ENCODE results near the gene TBC1D9B.
"Not testable (repeated sequence)": the region's sequence is repeated elsewhere in the genome, so short reads cannot be mapped to it uniquely, and the experiment has no call there.

TBC1D9B gene

DNA sequence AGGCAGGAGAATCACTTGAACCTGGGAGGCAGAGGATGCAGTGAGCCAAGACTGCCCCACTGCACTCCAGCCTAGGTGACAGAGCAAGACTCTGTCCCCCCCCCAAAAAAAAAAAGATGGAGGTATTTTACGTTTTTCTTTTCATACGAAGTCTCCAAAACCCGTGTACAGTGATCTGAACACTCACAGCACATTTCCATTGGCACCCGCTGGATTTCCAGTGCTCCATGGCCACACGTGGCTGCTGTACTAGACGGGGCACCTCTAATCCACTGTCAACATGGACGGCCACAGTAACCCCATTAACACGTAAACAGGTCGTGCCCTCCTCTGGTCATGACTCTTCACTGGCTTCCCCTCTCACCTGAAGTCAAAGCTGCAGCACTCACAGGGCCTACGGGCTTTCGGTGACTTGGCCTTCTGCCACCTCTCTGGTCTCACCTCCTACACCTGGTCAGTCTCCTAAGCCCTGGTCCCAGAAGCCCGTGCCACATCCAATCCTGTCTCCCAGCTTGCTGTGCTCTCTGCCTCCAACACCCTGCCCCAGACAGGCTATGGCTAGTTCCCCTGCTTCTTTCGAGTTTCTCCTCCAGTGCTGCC lies 22.1 kb downstream of the TBC1D9B start:
- DNase-seq (ENCODE audit: low read depth in 2 of 2): no peak

DNA sequence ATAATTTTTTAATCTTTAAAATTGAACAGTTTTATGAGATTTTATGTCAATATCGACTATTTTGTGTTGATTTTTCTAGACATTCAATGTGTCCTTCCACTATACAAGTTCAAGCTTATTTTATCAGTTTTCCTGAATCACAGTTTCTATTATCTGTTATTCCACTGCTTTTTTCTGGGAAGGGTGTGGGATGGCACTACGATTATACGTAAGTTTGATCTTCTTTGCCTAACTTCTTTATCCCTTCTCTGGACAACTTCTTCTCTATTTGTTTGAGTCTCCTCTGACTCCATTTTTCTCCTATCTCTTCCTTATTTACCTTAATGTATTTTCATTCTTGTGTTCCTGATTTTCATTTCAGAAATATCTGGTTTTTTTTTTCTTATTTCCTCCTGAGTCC lies 24.5 kb downstream of the TBC1D9B start:
- no peak for DNase-seq (ENCODE audit: low read depth in 2 of 2)

DNA sequence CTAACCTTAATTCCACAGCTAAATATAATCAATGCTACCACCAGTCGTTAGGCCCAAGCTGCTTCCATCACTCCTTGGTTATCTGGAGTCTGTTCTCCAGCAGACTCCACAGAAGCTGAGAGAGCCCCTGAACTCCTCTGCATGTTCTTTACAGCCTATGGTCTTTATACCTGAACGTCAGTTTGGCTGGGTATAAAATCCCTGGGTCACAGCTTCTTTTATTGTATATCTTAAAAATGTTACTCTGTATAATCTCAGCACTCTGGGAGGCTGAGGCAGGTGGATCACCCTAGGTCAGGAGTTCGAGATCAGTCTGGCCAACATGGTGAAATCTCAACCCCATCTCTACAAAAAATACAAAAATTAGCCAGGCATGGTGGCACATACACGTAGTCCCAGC lies 25.4 kb downstream of the TBC1D9B start:
- no peak for DNase-seq (ENCODE audit: low read depth in 2 of 2)

DNA sequence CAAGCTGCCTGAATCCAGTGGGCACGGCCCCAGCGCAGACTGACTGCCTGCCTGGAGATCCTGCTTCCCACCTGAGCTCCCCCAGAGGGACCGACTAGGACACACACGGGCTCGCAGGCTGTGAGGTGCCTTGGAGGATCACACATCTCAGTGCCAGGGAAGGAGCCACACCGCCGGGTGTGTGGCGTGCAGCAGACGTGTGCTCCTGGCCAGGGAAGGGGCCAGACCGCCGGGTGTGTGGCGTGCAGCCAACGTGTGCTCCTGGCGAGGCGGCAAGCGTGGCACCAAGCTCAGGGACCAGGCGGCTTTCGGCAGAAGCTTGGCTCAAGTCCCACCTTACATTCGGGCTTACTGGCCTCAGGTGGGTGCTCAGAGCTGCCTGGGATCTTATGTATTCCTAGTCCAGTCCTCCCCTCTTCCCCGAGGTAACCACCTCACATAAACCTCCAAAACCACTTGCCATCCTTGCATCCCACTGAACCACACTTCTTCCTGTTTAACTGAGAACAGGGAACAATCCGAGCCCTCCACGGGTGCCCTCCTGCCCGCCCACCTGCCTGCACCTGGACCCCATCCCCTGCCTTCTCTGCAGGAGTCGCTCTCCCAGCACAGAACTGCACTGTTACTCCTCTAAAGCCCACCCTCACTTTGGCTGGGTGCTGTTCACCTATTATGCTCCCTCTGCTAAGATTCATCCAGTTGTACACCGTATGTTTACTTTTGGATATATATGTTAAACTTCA lies 26.7 kb downstream of the TBC1D9B start:
- DNase-seq (ENCODE audit: low read depth in 2 of 2): no peak

DNA sequence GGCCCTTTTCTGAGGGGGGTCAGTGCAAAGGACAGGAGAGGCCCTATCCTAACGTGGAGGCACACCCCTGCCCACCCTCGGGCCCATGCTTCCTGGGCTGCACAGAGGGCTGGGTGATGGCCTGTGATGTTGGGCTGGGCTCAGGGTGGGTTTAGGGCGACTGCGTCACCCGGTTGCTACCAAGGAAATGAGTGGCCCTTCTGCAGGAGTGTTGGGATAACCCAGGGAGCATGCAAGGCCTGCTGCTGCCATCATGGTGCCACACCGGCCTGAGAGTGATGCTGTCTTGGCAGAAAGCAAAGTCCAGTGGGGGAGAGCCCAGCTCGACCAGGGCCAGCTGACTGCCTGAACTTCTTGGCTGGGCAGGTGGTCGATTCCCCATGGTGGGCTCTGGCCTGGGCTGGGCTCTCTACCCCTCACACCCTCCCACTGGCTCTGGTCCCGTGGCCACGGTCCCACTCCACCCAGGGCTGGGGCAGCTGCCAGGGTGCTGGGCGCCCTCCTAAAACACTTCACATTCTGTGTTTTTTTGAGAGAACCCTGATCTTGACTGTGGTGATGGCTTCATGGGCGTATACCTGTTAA lies 27.5 kb downstream of the TBC1D9B start:
- no peak for DNase-seq (ENCODE audit: low read depth in 2 of 2)

DNA sequence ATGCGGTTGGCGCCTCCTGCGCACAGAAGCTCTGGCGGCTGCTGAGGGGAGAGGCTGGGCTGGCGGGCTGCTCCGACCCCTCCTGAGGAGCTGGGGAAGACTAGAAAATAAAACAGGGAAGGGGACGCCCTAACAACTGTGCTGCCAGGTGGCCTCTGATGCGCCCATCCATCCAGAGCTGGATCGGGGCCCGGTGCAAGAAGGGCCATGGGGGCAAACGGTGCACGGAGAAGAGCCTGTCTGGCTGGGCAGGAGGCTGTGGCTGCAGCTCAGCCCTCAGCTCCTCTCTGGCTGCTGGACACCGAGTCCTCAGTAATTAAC lies 28.0 kb downstream of the TBC1D9B start:
- no peak for DNase-seq (ENCODE audit: low read depth in 2 of 2)

DNA sequence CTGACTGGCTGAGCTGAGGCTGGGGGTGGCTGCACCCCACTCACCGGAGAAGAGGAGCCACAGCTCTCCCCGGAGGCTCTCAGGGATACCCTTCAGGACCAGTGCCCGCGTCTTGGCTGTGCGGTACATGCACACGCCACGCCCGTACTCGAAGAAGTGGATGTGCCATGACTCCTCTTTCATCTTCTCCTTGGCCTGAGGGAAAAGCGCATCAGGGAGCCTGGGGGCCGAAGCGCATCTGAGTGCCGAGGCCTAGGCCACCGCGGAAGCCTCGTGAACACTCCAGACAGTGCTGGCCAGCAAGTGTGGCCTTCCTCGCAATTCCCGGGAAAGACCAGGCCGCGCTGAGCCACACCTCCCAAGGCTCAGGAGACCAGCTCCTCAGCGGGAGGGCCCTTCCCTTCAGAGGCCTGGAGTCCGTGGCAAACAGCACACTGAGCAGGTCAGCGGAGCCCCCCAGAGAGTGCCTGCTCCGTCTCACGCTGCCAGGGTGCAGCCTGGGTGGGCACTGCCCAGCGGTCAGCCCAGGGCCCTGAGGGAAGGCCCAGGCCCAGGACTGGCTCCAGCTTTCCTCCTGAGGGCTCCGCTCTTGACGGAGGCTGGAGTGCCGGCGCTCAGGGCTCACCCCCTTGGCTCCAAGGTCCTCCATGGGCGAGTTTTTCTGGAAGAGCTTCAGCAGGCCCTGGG lies 28.6 kb downstream of the TBC1D9B start:
- no peak for DNase-seq (ENCODE audit: low read depth in 2 of 2)

DNA sequence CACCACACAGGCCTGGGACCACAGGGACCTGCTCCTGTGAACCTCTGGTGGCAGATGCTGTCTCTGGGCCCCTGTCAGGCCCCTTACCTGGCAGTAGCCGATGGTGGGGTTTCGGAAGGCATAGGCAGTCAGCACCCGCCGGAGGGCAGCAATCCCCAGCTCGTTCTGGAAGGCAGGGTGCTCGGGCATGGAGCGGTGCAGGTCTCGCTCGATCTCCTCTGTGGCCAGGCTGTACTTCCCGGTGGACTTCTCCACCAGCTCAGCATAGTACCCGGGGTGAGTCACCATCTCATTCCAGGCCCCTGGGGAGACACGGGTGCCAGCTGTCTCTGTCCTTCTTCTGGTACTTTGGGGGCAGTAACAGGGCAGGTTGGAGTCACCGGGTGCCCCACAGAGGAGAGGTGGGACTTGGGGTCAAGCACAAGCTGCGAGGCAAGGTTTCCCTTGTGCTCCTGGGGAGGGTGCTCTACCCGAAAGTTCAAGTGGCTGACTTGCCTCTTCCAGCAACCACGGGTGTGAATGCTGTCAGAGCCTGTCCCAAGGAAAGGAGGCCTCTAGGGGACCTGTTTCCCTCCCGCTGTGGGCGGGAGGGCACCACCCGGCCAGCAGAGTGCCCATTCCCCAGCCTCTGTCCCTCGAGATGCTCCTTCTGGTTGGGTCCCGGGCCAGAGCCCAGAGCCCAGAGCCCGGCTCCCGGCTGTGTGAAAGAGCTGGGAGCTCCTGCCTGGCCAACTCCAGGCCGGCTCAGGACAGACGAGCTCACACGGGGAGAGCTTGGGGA lies 29.3 kb downstream of the TBC1D9B start:
- no peak for DNase-seq (ENCODE audit: low read depth in 2 of 2)

DNA sequence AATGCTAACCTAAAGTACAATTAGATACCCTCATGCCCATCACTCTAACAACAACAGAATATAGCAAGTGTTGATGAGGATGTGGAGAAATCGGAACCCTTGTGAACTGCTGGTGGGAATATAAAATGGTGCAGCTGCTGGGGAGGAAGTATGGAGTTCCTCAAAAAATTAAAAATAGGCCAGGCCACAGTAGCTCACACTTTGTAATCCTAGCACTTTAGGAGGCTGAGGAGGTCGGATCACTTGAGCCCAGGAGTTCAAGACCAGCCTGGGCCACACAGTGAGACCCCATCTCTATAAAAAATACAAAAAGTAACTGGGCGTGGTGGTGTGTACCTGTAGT lies 31.1 kb downstream of the TBC1D9B start:
- DNase-seq (ENCODE audit: low read depth in 2 of 2): no peak

DNA sequence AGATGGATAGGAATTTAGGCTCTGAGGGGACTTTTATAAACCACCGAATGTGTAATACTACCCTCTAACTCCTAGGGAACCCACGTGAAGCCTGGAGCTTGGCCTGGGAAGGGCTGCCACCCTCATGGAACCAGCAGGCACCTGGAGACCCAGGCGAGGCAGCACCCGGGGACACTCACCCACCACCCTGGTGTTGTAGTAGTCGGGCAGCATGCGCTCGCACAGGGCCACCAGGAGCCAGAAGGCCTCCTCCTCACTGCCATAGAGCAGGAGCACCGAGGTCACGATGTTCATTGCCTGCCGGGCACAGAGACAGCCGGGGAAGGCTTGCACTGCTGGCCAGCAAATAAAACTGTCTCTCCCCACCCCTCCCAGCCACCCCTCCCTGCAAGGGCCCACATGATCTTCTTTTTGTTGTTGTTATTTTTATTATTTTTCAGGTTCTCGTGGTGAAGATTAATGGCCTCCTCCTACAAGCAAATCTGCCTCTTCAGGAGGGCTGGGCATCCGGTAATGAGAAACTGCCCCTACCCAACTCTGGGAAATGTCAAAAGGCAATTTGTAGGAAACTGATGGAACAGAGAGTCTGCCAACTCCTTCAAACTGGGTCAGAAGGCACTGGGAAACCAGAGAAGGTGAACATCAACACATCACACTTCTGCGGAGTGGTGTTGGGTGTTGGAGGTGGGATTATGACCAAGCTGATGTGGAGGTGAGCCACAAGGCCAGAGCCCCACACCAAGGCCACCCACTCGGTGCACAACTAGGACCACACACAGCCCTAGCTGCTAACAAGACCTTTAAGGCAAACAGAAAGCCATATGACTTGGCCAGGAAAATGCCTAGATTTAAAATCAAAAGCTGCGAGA lies 31.7 kb downstream of the TBC1D9B start:
- DNase-seq (ENCODE audit: low read depth in 2 of 2): no peak

DNA sequence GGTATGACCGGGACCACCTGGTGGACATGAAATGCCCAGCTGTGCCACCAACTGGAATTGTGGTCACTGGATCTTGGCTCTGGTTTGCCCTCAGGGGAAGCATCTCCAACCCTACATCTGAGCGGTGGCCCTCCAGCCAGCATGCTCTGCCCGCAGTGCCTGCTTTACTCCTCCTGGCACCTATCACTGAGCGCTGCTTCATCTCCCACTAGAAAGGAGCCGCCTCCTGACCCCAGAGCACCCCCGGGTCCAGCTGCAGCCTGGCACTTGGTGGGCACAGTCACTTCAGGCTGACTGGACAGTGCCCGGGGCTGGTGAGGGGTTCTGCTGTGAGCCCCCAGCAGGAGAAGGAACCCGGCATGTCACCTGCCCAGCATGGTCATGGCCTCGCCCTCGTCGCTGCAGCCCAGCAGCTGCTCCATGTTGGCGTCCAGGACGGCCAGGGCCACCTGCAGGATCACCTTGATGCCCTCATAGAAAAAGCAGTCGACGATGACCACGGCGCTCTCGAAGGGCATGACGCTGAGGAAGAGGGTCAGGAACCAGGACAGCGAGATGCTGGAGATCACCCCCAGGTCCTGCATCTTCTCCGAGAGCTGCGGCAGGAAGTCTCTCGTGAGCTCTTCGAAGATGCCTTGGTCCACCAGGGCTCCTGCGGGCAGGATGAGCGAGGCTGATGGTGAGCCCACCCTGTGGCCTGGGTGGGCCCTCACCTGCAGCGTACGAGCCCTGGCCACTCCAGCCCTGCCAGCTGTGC lies 33.0 kb downstream of the TBC1D9B start:
- DNase-seq (ENCODE audit: low read depth in 2 of 2): no peak

DNA sequence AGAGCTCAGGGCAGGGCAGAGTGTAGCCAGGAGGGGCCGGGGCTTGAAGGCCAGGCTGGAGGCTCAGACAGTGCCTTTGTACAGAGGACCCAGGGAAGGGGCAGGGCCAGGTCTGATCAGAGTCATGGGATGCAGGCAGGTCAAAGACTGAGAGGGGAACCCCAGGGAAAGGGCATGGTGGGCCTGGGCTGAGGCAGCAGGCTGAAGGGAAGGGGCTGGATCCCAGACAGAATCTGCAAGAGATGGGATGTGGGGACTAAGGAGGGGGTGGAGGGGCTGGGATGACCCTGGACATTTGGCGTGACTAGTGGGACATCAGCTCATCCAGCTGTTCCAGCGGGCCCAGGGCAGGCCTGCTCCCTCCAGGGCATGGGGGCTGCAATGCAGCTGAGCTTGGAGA lies 33.6 kb downstream of the TBC1D9B start:
- DNase-seq (ENCODE audit: low read depth in 2 of 2): no peak

DNA sequence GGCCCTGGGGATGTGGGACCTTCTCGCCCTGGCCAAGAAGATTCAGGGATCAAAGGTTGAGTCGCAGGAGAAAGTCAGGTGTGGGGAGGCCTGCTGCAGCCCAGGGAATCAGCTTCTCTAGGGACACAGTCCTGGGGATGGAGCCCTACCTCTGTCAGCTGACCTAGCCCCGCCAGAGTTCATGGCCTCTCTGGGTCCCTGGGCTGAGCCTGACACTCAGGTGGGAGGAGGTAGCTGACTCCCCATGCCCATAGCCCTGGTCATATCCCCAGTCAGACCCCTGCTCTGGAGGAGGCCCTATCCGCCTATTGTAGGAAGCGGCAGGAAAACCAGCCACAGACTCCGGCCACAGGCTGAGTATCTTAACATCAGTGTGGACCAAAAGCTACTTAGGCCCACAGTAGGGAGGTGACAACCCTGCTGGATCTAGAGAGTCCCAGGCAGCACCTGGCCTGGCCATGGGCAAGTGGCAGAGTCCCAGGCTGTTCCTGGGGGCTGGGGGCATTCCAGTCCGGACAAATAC lies 34.0 kb downstream of the TBC1D9B start:
- no peak for DNase-seq (ENCODE audit: low read depth in 2 of 2)

DNA sequence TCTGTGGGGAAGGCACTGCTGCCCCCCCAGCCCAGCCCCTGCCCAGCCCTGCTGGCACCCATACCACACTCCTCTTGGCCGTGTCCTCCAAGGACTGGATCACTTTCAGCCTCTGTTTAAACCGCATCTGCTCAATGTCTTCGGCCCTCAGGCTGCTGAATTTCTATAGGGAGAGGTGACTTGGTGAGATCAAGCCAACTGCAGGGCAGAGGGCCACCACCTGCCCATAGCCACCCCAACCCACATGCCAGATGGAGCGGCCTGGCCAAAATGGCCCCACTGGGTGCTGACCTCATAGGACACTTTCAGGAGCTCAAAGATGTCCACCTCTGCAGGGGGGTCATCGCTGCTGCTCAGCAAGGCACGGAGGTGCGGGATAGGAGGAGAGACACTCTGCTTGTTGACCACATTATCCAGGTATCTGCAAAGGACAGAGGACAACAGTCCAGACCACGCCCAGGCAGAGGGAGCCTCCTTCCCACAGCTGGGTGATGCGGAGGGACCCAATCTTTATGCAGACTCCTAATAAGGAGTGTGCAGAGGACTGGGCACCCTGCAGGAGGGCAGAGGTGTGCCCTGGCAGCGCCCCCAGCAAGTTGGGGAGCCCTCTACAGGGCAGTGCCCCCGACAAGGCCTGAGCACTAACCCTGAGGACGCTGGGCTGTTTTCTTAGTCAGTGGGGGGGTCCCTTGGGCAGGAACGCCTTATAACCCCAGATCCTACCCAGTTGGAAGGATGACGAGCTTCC lies 34.7 kb downstream of the TBC1D9B start:
- no peak for DNase-seq (ENCODE audit: low read depth in 2 of 2)

DNA sequence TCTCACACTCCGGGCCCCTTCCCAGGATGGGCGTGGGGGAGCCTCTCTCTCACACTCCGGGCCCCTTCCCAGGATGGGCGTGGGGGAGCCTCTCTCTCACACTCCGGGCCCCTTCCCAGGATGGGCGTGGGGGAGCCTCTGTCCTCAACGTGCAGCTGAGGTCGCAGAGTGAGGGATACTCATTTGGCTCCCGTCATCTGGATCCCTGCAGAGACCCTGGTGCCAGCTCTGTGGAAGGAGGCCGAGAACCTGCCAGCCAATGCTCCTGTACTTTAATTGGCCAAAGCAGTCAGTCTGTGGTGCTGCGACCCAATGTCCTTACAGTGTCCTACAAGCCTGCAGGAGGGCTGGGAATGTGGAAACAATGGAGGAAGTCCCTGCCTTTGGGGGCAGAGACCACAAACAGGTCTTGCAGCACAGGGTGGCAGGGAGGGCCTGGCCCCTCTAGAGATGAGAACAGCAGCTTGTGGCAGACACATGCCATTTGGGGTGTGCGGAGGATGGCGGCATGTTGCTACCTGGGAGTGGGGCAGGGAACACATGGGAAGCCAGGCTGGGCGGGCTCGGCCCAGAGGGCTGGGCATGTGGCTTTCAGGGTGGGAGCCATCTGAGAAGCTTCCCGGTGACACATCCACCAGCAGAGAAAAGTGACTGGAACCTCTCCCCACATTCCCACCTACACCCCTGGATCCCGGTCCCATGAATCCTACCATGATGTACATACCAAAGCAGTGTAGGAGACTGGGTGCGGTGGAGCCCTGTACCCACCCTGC lies 35.5 kb downstream of the TBC1D9B start:
- no peak for DNase-seq (ENCODE audit: low read depth in 2 of 2)

DNA sequence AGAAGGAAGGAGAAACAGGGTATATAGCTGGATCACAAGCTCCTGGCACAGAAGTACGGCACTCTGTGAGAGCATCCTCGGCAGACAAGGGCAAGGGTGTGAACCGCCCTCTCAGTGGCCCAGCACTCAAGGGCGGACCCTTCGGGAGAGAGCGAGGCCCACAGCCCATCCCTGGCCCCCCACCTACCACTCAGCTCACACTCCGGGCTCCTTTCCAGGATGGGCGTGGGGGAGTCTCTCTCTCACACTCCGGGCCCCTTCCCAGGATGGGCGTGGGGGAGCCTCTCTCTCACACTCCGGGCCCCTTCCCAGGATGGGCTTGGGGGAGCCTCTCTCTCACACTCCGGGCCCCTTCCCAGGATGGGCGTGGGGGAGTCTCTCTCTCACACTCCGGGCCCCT lies 36.2 kb downstream of the TBC1D9B start:
- DNase-seq (ENCODE audit: low read depth in 2 of 2): not testable (repeated sequence)

DNA sequence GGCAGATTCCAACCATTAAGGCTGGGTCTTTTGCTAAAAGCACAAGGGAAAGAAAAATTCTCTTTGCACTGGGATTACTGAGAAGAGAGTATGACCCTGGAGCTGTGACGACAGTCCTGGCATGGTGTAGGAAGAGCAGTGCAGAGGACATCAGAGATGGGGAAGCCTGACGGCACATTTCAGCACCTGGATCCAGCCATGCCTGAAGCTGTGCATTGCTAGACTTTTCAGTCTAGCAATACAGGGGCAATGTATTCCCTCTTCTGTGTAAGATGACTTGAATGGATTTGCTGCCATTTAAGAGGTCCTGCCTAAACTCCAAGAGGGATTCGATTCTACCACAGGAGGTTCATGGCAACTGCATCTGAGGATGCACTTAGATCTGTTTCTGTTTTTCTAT lies 36.7 kb downstream of the TBC1D9B start:
- no peak for DNase-seq (ENCODE audit: low read depth in 2 of 2)

DNA sequence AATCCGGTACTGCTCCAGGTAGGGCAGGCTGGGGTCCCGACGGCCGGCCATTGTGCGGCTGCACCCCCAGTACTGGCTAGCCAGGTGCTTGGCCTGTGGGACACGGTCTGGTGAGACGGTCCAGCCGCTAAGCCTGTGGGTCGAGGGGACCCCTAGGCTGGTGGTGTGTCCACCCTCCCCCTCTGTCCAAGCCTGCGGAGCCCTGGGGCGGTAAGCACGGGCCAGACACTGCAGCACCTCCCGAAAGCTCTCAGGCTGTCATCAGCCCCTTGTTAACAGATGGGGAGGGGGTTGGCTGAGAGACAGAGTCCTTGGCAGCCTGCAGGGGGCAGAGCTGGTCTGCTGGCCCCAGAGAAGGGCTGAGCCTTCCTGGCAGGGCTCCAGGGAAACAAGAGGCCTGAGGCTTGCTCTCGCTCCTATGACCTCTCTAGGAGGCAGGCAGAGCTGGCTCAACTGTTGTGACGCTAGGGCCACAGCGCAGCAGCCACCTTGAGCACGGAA lies 37.2 kb downstream of the TBC1D9B start:
- DNase-seq (ENCODE audit: low read depth in 2 of 2): no peak
